Panc1 (cell line): ENCODE data around the gene GLIS1.

Source experiments
- POLR2AphosphoS5 ChIP-seq: IDR thresholded peaks from 2 replicates; pipeline ENCODE4 v1.6.1; 2012; ENCODE audit warnings: mild to moderate bottlenecking, low read depth, low read length, moderate library complexity
- TF ChIP-seq, protein P1 (sequence below): fragments of 450-650 bp; IDR thresholded peaks from 2 replicates; pipeline ENCODE4 v1.5.1; 2017; ENCODE audit warnings: mild to moderate bottlenecking
- TF ChIP-seq, protein P2 (sequence below), 2 experiments: IDR thresholded peaks; 2 replicates each; pipeline ENCODE4 v1.6.1; 2011 to 2012; ENCODE audit warnings: low read depth in 2 of 2, control low read depth in 1 of 2, low read length in 1 of 2, mild to moderate bottlenecking in 1 of 2, moderate library complexity in 1 of 2; ENCODE audit not compliant: insufficient read depth in 1 of 2

DNA sequence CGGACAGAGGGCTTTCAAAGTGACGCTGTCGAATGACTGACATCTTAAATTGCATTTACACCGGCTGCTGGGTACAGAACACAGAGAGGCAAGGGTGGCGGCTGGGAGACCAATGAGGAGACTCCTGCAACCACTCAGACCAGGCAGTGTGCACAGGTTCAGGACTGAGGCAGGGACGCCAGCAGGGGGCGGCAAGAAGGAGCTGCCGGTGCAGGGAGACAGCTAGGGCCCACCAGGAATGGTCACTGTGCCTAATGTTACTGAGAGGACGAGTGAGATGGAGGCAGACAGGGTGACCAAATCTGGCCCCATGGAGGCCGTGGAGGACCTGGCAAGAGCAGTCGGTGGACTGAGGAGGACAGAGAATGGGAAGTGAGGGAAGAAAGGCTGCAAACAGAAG lies 23.5 kb downstream of the GLIS1 start:
- TF ChIP-seq, protein P1, sequence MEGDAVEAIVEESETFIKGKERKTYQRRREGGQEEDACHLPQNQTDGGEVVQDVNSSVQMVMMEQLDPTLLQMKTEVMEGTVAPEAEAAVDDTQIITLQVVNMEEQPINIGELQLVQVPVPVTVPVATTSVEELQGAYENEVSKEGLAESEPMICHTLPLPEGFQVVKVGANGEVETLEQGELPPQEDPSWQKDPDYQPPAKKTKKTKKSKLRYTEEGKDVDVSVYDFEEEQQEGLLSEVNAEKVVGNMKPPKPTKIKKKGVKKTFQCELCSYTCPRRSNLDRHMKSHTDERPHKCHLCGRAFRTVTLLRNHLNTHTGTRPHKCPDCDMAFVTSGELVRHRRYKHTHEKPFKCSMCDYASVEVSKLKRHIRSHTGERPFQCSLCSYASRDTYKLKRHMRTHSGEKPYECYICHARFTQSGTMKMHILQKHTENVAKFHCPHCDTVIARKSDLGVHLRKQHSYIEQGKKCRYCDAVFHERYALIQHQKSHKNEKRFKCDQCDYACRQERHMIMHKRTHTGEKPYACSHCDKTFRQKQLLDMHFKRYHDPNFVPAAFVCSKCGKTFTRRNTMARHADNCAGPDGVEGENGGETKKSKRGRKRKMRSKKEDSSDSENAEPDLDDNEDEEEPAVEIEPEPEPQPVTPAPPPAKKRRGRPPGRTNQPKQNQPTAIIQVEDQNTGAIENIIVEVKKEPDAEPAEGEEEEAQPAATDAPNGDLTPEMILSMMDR, result peak; percentile 81
- TF ChIP-seq, protein P2, sequence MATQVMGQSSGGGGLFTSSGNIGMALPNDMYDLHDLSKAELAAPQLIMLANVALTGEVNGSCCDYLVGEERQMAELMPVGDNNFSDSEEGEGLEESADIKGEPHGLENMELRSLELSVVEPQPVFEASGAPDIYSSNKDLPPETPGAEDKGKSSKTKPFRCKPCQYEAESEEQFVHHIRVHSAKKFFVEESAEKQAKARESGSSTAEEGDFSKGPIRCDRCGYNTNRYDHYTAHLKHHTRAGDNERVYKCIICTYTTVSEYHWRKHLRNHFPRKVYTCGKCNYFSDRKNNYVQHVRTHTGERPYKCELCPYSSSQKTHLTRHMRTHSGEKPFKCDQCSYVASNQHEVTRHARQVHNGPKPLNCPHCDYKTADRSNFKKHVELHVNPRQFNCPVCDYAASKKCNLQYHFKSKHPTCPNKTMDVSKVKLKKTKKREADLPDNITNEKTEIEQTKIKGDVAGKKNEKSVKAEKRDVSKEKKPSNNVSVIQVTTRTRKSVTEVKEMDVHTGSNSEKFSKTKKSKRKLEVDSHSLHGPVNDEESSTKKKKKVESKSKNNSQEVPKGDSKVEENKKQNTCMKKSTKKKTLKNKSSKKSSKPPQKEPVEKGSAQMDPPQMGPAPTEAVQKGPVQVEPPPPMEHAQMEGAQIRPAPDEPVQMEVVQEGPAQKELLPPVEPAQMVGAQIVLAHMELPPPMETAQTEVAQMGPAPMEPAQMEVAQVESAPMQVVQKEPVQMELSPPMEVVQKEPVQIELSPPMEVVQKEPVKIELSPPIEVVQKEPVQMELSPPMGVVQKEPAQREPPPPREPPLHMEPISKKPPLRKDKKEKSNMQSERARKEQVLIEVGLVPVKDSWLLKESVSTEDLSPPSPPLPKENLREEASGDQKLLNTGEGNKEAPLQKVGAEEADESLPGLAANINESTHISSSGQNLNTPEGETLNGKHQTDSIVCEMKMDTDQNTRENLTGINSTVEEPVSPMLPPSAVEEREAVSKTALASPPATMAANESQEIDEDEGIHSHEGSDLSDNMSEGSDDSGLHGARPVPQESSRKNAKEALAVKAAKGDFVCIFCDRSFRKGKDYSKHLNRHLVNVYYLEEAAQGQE (IDR thresholded peaks at IDR 0.05; ENCODE audit: insufficient read depth in 1 of 2, low read depth in 2 of 2, low read length in 1 of 2), result no peak
- TF ChIP-seq POLR2AphosphoS5, result no peak
